ENCODE measurements around the gene IL18R1. TPM values are rescaled to one million over a fixed set of nuclear protein-coding genes. Genes with fewer than 3 reads are reported as not detected.

IL18R1 gene
- total RNA-seq, 1 donor from 2014 or later: not detected

- Mint-ChIP-seq H3K4me3 (ENCODE audit: unreplicated experiment) (no peak overlapping the region), H3K27ac (ENCODE audit: unreplicated experiment) (no peak overlapping the region), H3K9me3 (ENCODE audit: unreplicated experiment) (no peaks in the 10 kb centered on the region), H3K27me3 (ENCODE audit: unreplicated experiment) (no peaks in the 10 kb centered on the region), H3K4me1 (ENCODE audit: low read depth, unreplicated experiment) (no peaks in the 10 kb centered on the region), H3K36me3 (ENCODE audit: unreplicated experiment) (no peaks in the 10 kb centered on the region)
- TF ChIP-seq, protein P1, sequence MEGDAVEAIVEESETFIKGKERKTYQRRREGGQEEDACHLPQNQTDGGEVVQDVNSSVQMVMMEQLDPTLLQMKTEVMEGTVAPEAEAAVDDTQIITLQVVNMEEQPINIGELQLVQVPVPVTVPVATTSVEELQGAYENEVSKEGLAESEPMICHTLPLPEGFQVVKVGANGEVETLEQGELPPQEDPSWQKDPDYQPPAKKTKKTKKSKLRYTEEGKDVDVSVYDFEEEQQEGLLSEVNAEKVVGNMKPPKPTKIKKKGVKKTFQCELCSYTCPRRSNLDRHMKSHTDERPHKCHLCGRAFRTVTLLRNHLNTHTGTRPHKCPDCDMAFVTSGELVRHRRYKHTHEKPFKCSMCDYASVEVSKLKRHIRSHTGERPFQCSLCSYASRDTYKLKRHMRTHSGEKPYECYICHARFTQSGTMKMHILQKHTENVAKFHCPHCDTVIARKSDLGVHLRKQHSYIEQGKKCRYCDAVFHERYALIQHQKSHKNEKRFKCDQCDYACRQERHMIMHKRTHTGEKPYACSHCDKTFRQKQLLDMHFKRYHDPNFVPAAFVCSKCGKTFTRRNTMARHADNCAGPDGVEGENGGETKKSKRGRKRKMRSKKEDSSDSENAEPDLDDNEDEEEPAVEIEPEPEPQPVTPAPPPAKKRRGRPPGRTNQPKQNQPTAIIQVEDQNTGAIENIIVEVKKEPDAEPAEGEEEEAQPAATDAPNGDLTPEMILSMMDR (IDR thresholded peaks at IDR 0.05; ENCODE audit: partially characterized antibody, unreplicated experiment): no peak
- DNase-seq: no peak
Measured at GRCh38 chr2:102397209-102397608, 41.6 kb downstream of the IL18R1 start.

- Mint-ChIP-seq H3K4me1 (ENCODE audit: low read depth, unreplicated experiment) (no peaks in the 10 kb centered on the region), H3K36me3 (ENCODE audit: unreplicated experiment) (no peaks in the 10 kb centered on the region), H3K27ac (ENCODE audit: unreplicated experiment) (no peak overlapping the region), H3K4me3 (ENCODE audit: unreplicated experiment) (no peak overlapping the region), H3K27me3 (ENCODE audit: unreplicated experiment) (no peaks in the 10 kb centered on the region), H3K9me3 (ENCODE audit: unreplicated experiment) (no peaks in the 10 kb centered on the region)
- TF ChIP-seq, protein P1 (IDR thresholded peaks at IDR 0.05; ENCODE audit: partially characterized antibody, unreplicated experiment): no peak
- no peak for DNase-seq
Measured at GRCh38 chr2:102399499-102400141, 44.0 kb downstream of the IL18R1 start.

GRCh38 chr2:102401456-102401855 lies 45.9 kb downstream of the IL18R1 start:
- no peak for DNase-seq
- H3K4me3 Mint-ChIP-seq (ENCODE audit: unreplicated experiment): no peak overlapping the region
- TF ChIP-seq, protein P1 (IDR thresholded peaks at IDR 0.05; ENCODE audit: partially characterized antibody, unreplicated experiment): no peak
- no peaks in the 10 kb centered on the region for H3K36me3 Mint-ChIP-seq (ENCODE audit: unreplicated experiment)
- H3K4me1 Mint-ChIP-seq (ENCODE audit: low read depth, unreplicated experiment): no peaks in the 10 kb centered on the region
- no peaks in the 10 kb centered on the region for H3K27me3 Mint-ChIP-seq (ENCODE audit: unreplicated experiment)
- H3K27ac Mint-ChIP-seq (ENCODE audit: unreplicated experiment): no peak overlapping the region
- no peaks in the 10 kb centered on the region for H3K9me3 Mint-ChIP-seq (ENCODE audit: unreplicated experiment)

DNA sequence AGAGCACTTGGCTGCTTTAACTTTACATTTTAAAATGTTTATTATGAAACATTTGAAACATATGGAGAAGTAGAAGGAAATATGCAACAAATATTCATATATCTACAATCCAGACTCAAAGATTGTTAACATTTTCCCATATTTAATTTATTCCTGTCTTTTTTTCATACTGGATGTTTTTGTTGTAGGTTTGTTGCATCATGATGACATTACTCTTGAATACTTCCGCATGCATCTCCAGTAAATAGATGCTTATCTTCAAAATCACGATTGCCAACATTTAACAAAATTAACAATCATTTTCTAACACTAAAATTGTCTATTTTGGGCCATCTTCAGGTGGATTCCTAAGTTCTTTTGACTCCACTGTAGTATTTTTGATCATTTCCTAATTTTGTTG lies 46.3 kb downstream of the IL18R1 start:
- Mint-ChIP-seq H3K9me3 (ENCODE audit: unreplicated experiment) (no peaks in the 10 kb centered on the region), H3K27ac (ENCODE audit: unreplicated experiment) (no peak overlapping the region), H3K27me3 (ENCODE audit: unreplicated experiment) (no peaks in the 10 kb centered on the region), H3K36me3 (ENCODE audit: unreplicated experiment) (no peaks in the 10 kb centered on the region), H3K4me3 (ENCODE audit: unreplicated experiment) (no peak overlapping the region), H3K4me1 (ENCODE audit: low read depth, unreplicated experiment) (no peaks in the 10 kb centered on the region)
- TF ChIP-seq, protein P1 (IDR thresholded peaks at IDR 0.05; ENCODE audit: partially characterized antibody, unreplicated experiment): no peak
- DNase-seq: no peak

GRCh38 chr2:102410952-102411351 lies 55.4 kb downstream of the IL18R1 start:
- no peak for DNase-seq
- H3K4me1 Mint-ChIP-seq (ENCODE audit: low read depth, unreplicated experiment): no peaks in the 10 kb centered on the region
- H3K36me3 Mint-ChIP-seq (ENCODE audit: unreplicated experiment): no peaks in the 10 kb centered on the region
- H3K4me3 Mint-ChIP-seq (ENCODE audit: unreplicated experiment): no peak overlapping the region
- TF ChIP-seq, protein P1 (IDR thresholded peaks at IDR 0.05; ENCODE audit: partially characterized antibody, unreplicated experiment): no peak
- H3K27ac Mint-ChIP-seq (ENCODE audit: unreplicated experiment): no peak overlapping the region
- peaks cover 2% of the 10 kb centered on the region for H3K9me3 Mint-ChIP-seq (ENCODE audit: unreplicated experiment)
- H3K27me3 Mint-ChIP-seq (ENCODE audit: unreplicated experiment): no peaks in the 10 kb centered on the region
